Adrenal gland (tissue), 12 donors: Measurements from ENCODE around the gene FLACC1. TPM values are rescaled to one million over a fixed set of nuclear protein-coding genes. Genes with fewer than 3 reads are reported as not detected.

Experiments used
- DNase-seq, 7 donors: peaks; one replicate each; pipeline ENCODE4 v3.0.0-alpha.2; 2019 to 2020
- H3K27ac ChIP-seq, 5 donors: fragments of 200-600 bp; sonication (generic) in 4 of 5; 1 replicate in 3 of 5; 2 replicates in 2 of 5; pipeline versions ENCODE4 v1.5.1 to v1.8.0; 2016 to 2020; ENCODE audit warnings: mild to moderate bottlenecking in 1 of 5
- H3K27me3 ChIP-seq: fragments of 200-600 bp; 2 replicates; pipeline ENCODE4 v1.8.0; 2021
- H3K36me3 ChIP-seq, 2 donors: fragments of 200-600 bp; replicated peaks in 1 of 2; 1 replicate in 1 of 2; 2 replicates in 1 of 2; pipeline versions ENCODE4 v1.5.1 to v1.8.0; 2018 to 2022
- H3K4me1 ChIP-seq, 2 donors: fragments of 200-600 bp; replicated peaks in 1 of 2; 1 replicate in 1 of 2; 2 replicates in 1 of 2; pipeline versions ENCODE4 v1.5.1 to v1.8.0; 2018 to 2021
- H3K4me3 ChIP-seq, 4 donors: fragments of 200-600 bp; sonication (generic) in 3 of 4; one replicate each; pipeline ENCODE4 v1.5.1; 2016 to 2018
- H3K9me3 ChIP-seq, 3 donors: fragments of 200-600 bp; sonication (generic) in 1 of 3; replicated peaks in 1 of 3; 1 replicate in 2 of 3; 2 replicates in 1 of 3; pipeline versions ENCODE4 v1.5.1 to v1.8.0; 2016 to 2021
- CTCF ChIP-seq, 6 experiments: fragments of 450-650 bp in 4 of 6; fragments of 200-600 bp in 2 of 6; sonication (generic) in 1 of 6; IDR thresholded peaks; 1 replicate in 5 of 6; 2 replicates in 1 of 6; pipeline versions ENCODE4 v1.5.1 to v1.8.0; 2016 to 2021; ENCODE audit warnings: antibody characterized with exemption in 6 of 6, mild to moderate bottlenecking in 2 of 6, moderate library complexity in 1 of 6
- POLR2A ChIP-seq, 2 donors: fragments of 450-650 bp; IDR thresholded peaks; one replicate each; pipeline ENCODE4 v1.6.1; 2017; ENCODE audit warnings: antibody characterized with exemption in 2 of 2, mild to moderate bottlenecking in 2 of 2, moderate library complexity in 1 of 2
- WGBS, 4 donors: extraction: QIAGEN DNeasy Blood & Tissue Kit in 2 of 4; methylation state at CpG; one replicate each; pipeline versions ENCODE4 v1.1.5 to v1.1.7; 2013 to 2017; 5-methylcytosine and 5-hydroxymethylcytosine counted together
- intact Hi-C, 2 donors: fragments of 100-400 bp; cut with DNase I; formaldehyde crosslinking; loops; one replicate each; pipeline versions ENCODE4 v1.14.1 to v1.15.0; 2022 to 2023
- polyA plus RNA-seq, 3 donors: library from polyadenylated mRNA; stranded (reverse); fragments of 200-250 nt in 2 of 3; fragments of 350-450 nt in 1 of 3; fragmentation: Illumina TruSeq in 1 of 3; extraction: RNeasy Lipid Tissue Mini Kit (QIAGEN cat#74804) in 1 of 3; gene quantifications; one replicate each; pipeline ENCODE4 v1.2.3, GENCODE V29; 2013 to 2014
- total RNA-seq, 9 donors: library from RNA; depleted of rRNA in 4 of 9; stranded (reverse); fragments of >200 nt in 4 of 9; fragments of 120-200 nt in 1 of 9; fragmentation: NEBNext Ultra II Directional in 1 of 9; extraction: Animal tissue kit (Norgen Biotek cat#: 25700) in 1 of 9; gene quantifications; one replicate each; pipeline versions ENCODE4 v1.1.0 to v1.2.4, GENCODE V29; 2013 to 2023
- donor health status: healthy with polysubstance abuse.
- donor health status: Bipolar disorder and iron deficiency.
- donor health status: DM: yes; HTN: yes; CAD: no.
- donor health status: DM: no; HTN: no; CAD: no.
- donor health status: DM: no; HTN: no; CAD: no.
- donor health status: DM: yes; HTN: yes; CAD: no.

Gene FLACC1
- total and polyA plus RNA-seq, 12 donors, result 0.52 to 4.3 (median 1.9) TPM; not detected in 1

- no peak overlapping the region for H3K27ac ChIP-seq
- 68 to 88% (median 77%) methylated on average over 1 of the region's 1 CpG for WGBS, 4 donors
- DNase-seq, result no peak
- H3K27me3 ChIP-seq, result no peaks in the 10 kb centered on the region
- H3K4me3 ChIP-seq, result no peak overlapping the region
- intact Hi-C loops, result no loop called here
- no peaks in the 10 kb centered on the region for H3K36me3 ChIP-seq
- H3K4me1 ChIP-seq, result no peaks in the 10 kb centered on the region
- H3K9me3 ChIP-seq, result no peaks in the 10 kb centered on the region
- no peak for TF ChIP-seq CTCF (IDR thresholded peaks at IDR 0.05)
- no peak for TF ChIP-seq POLR2A (IDR thresholded peaks at IDR 0.05)
These were observed 8.4 kb downstream of the FLACC1 start for GRCh38 chr2:201348758-201349157.

GRCh38 chr2:201347138-201347537 is 10.0 kb downstream of the FLACC1 start:
- TF ChIP-seq CTCF (IDR thresholded peaks at IDR 0.05), result no peak
- no peak for TF ChIP-seq POLR2A (IDR thresholded peaks at IDR 0.05)
- Histone ChIP-seq H3K27ac (no peak overlapping the region), H3K4me1 (no peaks in the 10 kb centered on the region), H3K27me3 (no peaks in the 10 kb centered on the region), H3K9me3 (no peaks in the 10 kb centered on the region), H3K4me3 (no peak overlapping the region), H3K36me3 (no peaks in the 10 kb centered on the region)
- WGBS, 4 donors, result 88 to 95% (median 92%) methylated on average over 4 of the region's 4 CpGs
- DNase-seq, result no peak
- intact Hi-C loops, result no loop called here

GRCh38 chr2:201345625-201346213 is 11.4 kb downstream of the FLACC1 start:
- intact Hi-C loops, result no loop called here
- Histone ChIP-seq H3K27me3 (no peaks in the 10 kb centered on the region), H3K36me3 (no peaks in the 10 kb centered on the region), H3K4me1 (no peaks in the 10 kb centered on the region), H3K4me3 (no peak overlapping the region), H3K27ac (no peak overlapping the region), H3K9me3 (no peaks in the 10 kb centered on the region)
- DNase-seq, result no peak
- 87 to 91% (median 90%) methylated on average over 5 to 7 of the region's 7 CpGs for WGBS, 4 donors
- TF ChIP-seq POLR2A (IDR thresholded peaks at IDR 0.05) (no peak), CTCF (IDR thresholded peaks at IDR 0.05) (no peak)

- Histone ChIP-seq H3K4me3 (no peak overlapping the region), H3K4me1 (no peaks in the 10 kb centered on the region), H3K27me3 (no peaks in the 10 kb centered on the region), H3K9me3 (no peaks in the 10 kb centered on the region), H3K36me3 (no peaks in the 10 kb centered on the region), H3K27ac (no peak overlapping the region)
- WGBS, 4 donors, result 71 to 92% (median 86%) methylated on average over 1 of the region's 1 CpG
- DNase-seq, result no peak
- intact Hi-C loops, result no loop called here
- TF ChIP-seq POLR2A (IDR thresholded peaks at IDR 0.05), result no peak
- no peak for TF ChIP-seq CTCF (IDR thresholded peaks at IDR 0.05)
These were observed 12.3 kb downstream of the FLACC1 start for GRCh38 chr2:201344663-201345366.
